D721Med (cell line): ENCODE results near the gene MAP3K10.

Experiments used
- DNase-seq: peaks from one replicate; pipeline ENCODE4 v3.0.0; 2011; ENCODE audit warnings: low spot score; ENCODE audit not compliant: insufficient read length
- FAIRE-seq: peaks from 2 replicates; lab custom pipeline; 2011; peaks lifted over from hg19 to GRCh38; lab: Jason Lieb, UNC
- TF ChIP-seq, protein P1 (sequence below): IDR thresholded peaks from 2 replicates; pipeline ENCODE4 v1.5.1; 2012; ENCODE audit warnings: mild to moderate bottlenecking, control low read depth; ENCODE audit not compliant: insufficient read depth; ENCODE audit errors: missing control alignments

The MAP3K10 gene

DNA sequence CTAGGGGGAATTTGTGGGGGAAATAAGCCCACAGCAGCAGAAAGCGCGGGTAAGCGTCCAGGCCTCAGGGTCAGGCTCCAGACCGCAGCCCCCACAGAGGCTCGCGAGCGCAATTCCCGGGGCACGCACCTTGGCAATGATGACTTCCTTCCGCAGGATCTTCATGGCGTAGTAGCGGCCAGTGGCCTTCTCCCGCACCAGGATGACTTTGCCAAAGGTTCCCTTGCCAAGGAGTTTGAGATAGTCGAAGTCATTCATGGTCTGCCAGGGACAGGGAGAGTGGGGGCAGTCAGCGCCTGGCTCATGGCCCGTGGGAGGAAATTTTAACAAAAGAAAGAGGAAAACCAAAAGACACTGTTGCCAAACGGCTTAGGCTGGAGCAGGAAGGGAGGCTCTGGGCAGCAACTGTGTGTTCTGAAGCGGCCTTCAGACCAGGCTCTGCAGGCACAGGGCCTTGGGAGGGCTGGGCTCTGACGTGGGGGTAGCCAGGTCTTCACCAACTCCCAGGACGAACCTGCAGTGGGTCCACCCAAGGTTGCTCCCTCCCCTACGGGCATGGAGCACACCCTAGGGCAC is 50.7 kb downstream of the MAP3K10 start:
- DNase-seq = no peak
- TF ChIP-seq, protein P1, sequence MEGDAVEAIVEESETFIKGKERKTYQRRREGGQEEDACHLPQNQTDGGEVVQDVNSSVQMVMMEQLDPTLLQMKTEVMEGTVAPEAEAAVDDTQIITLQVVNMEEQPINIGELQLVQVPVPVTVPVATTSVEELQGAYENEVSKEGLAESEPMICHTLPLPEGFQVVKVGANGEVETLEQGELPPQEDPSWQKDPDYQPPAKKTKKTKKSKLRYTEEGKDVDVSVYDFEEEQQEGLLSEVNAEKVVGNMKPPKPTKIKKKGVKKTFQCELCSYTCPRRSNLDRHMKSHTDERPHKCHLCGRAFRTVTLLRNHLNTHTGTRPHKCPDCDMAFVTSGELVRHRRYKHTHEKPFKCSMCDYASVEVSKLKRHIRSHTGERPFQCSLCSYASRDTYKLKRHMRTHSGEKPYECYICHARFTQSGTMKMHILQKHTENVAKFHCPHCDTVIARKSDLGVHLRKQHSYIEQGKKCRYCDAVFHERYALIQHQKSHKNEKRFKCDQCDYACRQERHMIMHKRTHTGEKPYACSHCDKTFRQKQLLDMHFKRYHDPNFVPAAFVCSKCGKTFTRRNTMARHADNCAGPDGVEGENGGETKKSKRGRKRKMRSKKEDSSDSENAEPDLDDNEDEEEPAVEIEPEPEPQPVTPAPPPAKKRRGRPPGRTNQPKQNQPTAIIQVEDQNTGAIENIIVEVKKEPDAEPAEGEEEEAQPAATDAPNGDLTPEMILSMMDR = no peak
- no peak for FAIRE-seq

- TF ChIP-seq, protein P1 = no peak
- FAIRE-seq = no peak
- DNase-seq = no peak
These were observed 51.3 kb downstream of the MAP3K10 start for GRCh38 chr19:40242480-40242879.

GRCh38 chr19:40243181-40243580 is 52.0 kb downstream of the MAP3K10 start:
- FAIRE-seq = no peak
- TF ChIP-seq, protein P1 = no peak
- no peak for DNase-seq

GRCh38 chr19:40244579-40245317 is 53.5 kb downstream of the MAP3K10 start:
- DNase-seq (no peak), FAIRE-seq (no peak)
- TF ChIP-seq, protein P1 = no peak

DNA sequence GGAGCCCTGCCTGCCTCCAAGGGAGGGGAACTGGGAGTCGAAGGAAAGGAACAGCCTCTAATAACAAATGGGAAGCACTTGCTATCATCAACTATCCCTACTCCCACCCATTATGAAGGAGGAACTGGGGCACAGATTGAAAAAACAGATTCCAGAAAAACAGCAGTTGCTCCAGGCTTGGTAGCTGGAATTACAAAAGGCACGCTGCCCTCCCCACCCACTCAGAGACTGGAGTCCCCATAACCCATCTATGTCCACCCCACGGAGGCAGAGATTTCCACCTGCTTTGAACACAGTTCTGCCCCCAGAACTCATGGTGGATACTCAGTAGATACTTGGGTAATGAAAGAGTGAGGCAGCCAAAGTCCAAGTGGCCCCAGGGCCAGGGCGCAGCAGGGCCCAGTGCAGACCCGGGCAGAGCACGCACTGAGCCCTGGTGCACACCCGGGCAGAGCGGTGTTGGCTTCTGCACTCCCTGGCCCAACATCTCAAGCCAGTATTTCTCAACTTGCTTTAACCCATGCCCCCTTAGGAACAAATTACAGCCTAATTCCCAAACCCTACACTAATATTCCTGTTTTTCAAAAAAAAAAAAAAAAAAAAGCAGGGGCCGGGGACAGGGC is 54.4 kb downstream of the MAP3K10 start:
- FAIRE-seq (no peak), DNase-seq (no peak)
- TF ChIP-seq, protein P1 = no peak

- TF ChIP-seq, protein P1 = no peak
- FAIRE-seq = no peak
- no peak for DNase-seq
These were observed 55.3 kb downstream of the MAP3K10 start for GRCh38 chr19:40246292-40247073.
